ENCODE measurements around the gene SERPINB5. TPM values are rescaled to one million over a fixed set of nuclear protein-coding genes. Genes with fewer than 3 reads are reported as not detected.

The SERPINB5 gene
- total and polyA plus RNA-seq, 2 of the 13 experiments (the other 11 are each of a cell fraction or from before 2014, with no cell fraction given) = not detected

DNA sequence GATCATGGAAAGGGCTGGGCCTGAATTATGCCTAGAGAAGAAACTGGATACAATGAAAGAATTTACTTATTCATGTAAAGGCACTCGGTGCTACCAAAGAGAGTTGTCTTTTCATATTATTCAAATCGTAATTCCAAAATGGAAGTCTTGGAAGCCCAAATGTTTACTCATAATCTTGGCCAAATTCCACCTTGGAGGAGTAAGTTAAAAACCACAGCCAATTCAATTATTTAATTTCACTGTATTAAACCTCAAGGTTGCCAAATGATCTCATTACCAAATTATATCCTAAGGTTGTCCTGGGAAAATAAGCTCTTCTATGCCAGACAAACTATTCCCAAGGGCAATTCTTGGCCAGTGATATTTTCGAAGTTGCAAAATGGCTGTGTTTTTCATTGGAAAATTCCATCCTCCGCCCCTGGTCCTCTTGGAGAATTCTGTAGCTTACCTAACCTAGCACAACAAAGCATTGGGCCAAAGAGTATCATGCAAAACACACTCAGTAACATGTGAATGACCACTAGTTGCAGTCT is 43.4 kb upstream of the SERPINB5 start:
- H3K79me2 ChIP-seq (ENCODE audit: insufficient read depth, low read length) = no peaks in the 10 kb centered on the region
- H2AFZ ChIP-seq (ENCODE audit: low read length) = no peak overlapping the region
- no peaks in the 10 kb centered on the region for H3K36me3 ChIP-seq (replicated peaks in 1 of 2; ENCODE audit: control insufficient read depth in 1 of 2, insufficient read depth in 2 of 2, low read length in 2 of 2)
- 19% methylated on average over 4 of the region's 4 CpGs for WGBS (ENCODE audit: low lambda C conversion rate)
- H3K4me2 ChIP-seq (ENCODE audit: low read depth, low read length) = no peak overlapping the region
- FAIRE-seq (no peak), ATAC-seq (no peak), DNase-seq (ENCODE audit: low spot score) (no peak)
- H3K27ac ChIP-seq (ENCODE audit: extremely low read length, insufficient read depth, low read length) = no peak overlapping the region
- peaks cover 0 to 11% of the 10 kb centered on the region in 2 experiments; a peak in 2 of 5 replicates for H3K27me3 ChIP-seq (ENCODE audit: control insufficient read depth in 1 of 2, insufficient read depth in 2 of 2, low read length in 2 of 2)
- no peaks in the 10 kb centered on the region for H3K9me3 ChIP-seq (ENCODE audit: low read length)
- intact Hi-C loops (cut with micrococcal nuclease; ENCODE audit: unreplicated experiment) (no loop called here), in situ Hi-C loops (cut with HindIII; ENCODE audit: extremely low pct_ligation_motif_present, low pct_unique_long_range_greater_than_20kb) (loop anchor here (10.0 kb wide), 2 partner anchors 89 to 429 kb away; no protein-coding TSS in a partner anchor)
- H3K9ac ChIP-seq (ENCODE audit: insufficient read depth, low read depth, low read length) = no peak overlapping the region
- ChIA-PET CTCF (ENCODE audit: low intra/inter-chr PET ratio, low total read pairs) (no interaction called here), POLR2A (no interaction called here)
- no peak for TF ChIP-seq ELF1 (CRISPR knock-in tag; IDR thresholded peaks at IDR 0.05)
- TF ChIP-seq, protein P1, sequence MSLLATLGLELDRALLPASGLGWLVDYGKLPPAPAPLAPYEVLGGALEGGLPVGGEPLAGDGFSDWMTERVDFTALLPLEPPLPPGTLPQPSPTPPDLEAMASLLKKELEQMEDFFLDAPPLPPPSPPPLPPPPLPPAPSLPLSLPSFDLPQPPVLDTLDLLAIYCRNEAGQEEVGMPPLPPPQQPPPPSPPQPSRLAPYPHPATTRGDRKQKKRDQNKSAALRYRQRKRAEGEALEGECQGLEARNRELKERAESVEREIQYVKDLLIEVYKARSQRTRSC (CRISPR knock-in tag; IDR thresholded peaks at IDR 0.05; ENCODE audit: low read depth) = no peak
- TF ChIP-seq, protein P2, sequence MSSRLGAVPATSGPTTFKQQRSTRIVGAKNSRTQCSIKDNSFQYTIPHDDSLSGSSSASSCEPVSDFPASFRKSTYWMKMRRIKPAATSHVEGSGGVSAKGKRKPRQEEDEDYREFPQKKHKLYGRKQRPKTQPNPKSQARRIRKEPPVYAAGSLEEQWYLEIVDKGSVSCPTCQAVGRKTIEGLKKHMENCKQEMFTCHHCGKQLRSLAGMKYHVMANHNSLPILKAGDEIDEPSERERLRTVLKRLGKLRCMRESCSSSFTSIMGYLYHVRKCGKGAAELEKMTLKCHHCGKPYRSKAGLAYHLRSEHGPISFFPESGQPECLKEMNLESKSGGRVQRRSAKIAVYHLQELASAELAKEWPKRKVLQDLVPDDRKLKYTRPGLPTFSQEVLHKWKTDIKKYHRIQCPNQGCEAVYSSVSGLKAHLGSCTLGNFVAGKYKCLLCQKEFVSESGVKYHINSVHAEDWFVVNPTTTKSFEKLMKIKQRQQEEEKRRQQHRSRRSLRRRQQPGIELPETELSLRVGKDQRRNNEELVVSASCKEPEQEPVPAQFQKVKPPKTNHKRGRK (CRISPR knock-in tag; IDR thresholded peaks at IDR 0.05) = no peak
- no peak for TF ChIP-seq PITX1 (CRISPR knock-in tag; IDR thresholded peaks at IDR 0.05)
- TF ChIP-seq NCOA1 (CRISPR knock-in tag; IDR thresholded peaks at IDR 0.05) = no peak
- no peaks in the 10 kb centered on the region for H3K4me1 ChIP-seq (ENCODE audit: insufficient read depth, low read length)
- no peaks in the 10 kb centered on the region for H4K20me1 ChIP-seq (ENCODE audit: insufficient read depth, low read length)
- no TSS peak for BruUV-seq (replicated peaks)
- H3K4me3 ChIP-seq (replicated peaks in 1 of 3; ENCODE audit: insufficient read depth in 1 of 3, low read depth in 2 of 3, low read length in 3 of 3) = no peak overlapping the region

DNA sequence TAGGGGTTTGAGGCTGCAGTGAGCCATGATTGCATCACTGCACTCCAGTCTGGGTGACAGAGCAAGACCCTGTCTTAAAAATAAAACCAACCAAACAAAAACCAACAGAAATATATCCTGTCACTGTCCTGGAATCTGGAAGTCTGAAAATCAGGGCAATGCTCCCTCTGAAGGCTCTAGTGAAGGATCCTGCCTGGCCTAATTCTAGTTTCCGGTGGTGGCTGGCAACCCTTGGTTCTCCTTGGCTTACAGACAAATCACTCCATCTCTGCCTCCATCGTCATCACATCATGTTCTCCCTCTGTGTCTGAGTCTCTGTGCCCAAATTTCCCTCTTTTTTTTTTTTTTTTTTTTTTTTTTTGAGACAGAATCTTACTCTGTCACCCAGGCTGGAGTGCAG is 38.6 kb upstream of the SERPINB5 start:
- H3K27me3 ChIP-seq (ENCODE audit: control insufficient read depth in 1 of 2, insufficient read depth in 2 of 2, low read length in 2 of 2) = peaks cover 0 to 9% of the 10 kb centered on the region in 2 experiments; a peak in 1 of 5 replicates
- DNase-seq (ENCODE audit: low spot score) (no peak), FAIRE-seq (no peak), ATAC-seq (no peak)
- in situ Hi-C loops (cut with HindIII; ENCODE audit: extremely low pct_ligation_motif_present, low pct_unique_long_range_greater_than_20kb) = loop anchor here (10.0 kb wide), 2 partner anchors 93 to 433 kb away; no protein-coding TSS in a partner anchor
- no peaks in the 10 kb centered on the region for H3K36me3 ChIP-seq (replicated peaks in 1 of 2; ENCODE audit: control insufficient read depth in 1 of 2, insufficient read depth in 2 of 2, low read length in 2 of 2)
- no peaks in the 10 kb centered on the region for H3K4me1 ChIP-seq (ENCODE audit: insufficient read depth, low read length)
- H4K20me1 ChIP-seq (ENCODE audit: insufficient read depth, low read length) = no peaks in the 10 kb centered on the region
- H3K4me2 ChIP-seq (ENCODE audit: low read depth, low read length) = no peak overlapping the region
- no peak overlapping the region for H3K27ac ChIP-seq (ENCODE audit: extremely low read length, insufficient read depth, low read length)
- H3K4me3 ChIP-seq (replicated peaks in 1 of 3; ENCODE audit: insufficient read depth in 1 of 3, low read depth in 2 of 3, low read length in 3 of 3) = no peak overlapping the region
- no peak overlapping the region for H3K9ac ChIP-seq (ENCODE audit: insufficient read depth, low read depth, low read length)
- WGBS (ENCODE audit: low lambda C conversion rate) = 50% methylated on average over 2 of the region's 2 CpGs
- ChIA-PET POLR2A (interaction anchor here (1.4 kb wide), 1 partner anchor 16 kb away, joined by 6 read pairs; the partner anchor contains the start of gene VPS4B), CTCF (ENCODE audit: low intra/inter-chr PET ratio, low total read pairs) (interaction anchor here (1.8 to 1.9 kb wide), 2 partner anchors 96 to 422 kb away, joined by 3 to 9 read pairs; no protein-coding TSS in a partner anchor)
- no peaks in the 10 kb centered on the region for H3K9me3 ChIP-seq (ENCODE audit: low read length)
- H2AFZ ChIP-seq (ENCODE audit: low read length) = no peak overlapping the region
- no peaks in the 10 kb centered on the region for H3K79me2 ChIP-seq (ENCODE audit: insufficient read depth, low read length)
- no TSS peak for BruUV-seq (replicated peaks)
- intact Hi-C loops (cut with micrococcal nuclease; ENCODE audit: unreplicated experiment) = loop anchor here (2.0 to 5.0 kb wide), 2 partner anchors 116 to 319 kb away; no protein-coding TSS in a partner anchor
- TF ChIP-seq ZNF839 (CRISPR knock-in tag; IDR thresholded peaks at IDR 0.05; ENCODE audit: borderline replicate concordance) (no peak), SETDB1 (CRISPR knock-in tag; IDR thresholded peaks at IDR 0.05; ENCODE audit: borderline replicate concordance) (no peak), ZNF557 (CRISPR knock-in tag; IDR thresholded peaks at IDR 0.05) (no peak), ZNF83 (CRISPR knock-in tag; IDR thresholded peaks at IDR 0.05; ENCODE audit: borderline replicate concordance) (no peak), ZNF749 (CRISPR knock-in tag; IDR thresholded peaks at IDR 0.05; ENCODE audit: borderline replicate concordance) (no peak)
- TF ChIP-seq, protein P3, sequence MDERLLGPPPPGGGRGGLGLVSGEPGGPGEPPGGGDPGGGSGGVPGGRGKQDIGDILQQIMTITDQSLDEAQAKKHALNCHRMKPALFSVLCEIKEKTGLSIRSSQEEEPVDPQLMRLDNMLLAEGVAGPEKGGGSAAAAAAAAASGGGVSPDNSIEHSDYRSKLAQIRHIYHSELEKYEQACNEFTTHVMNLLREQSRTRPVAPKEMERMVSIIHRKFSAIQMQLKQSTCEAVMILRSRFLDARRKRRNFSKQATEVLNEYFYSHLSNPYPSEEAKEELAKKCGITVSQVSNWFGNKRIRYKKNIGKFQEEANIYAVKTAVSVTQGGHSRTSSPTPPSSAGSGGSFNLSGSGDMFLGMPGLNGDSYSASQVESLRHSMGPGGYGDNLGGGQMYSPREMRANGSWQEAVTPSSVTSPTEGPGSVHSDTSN (CRISPR knock-in tag; IDR thresholded peaks at IDR 0.05) = no peak
- TF ChIP-seq, protein P4, sequence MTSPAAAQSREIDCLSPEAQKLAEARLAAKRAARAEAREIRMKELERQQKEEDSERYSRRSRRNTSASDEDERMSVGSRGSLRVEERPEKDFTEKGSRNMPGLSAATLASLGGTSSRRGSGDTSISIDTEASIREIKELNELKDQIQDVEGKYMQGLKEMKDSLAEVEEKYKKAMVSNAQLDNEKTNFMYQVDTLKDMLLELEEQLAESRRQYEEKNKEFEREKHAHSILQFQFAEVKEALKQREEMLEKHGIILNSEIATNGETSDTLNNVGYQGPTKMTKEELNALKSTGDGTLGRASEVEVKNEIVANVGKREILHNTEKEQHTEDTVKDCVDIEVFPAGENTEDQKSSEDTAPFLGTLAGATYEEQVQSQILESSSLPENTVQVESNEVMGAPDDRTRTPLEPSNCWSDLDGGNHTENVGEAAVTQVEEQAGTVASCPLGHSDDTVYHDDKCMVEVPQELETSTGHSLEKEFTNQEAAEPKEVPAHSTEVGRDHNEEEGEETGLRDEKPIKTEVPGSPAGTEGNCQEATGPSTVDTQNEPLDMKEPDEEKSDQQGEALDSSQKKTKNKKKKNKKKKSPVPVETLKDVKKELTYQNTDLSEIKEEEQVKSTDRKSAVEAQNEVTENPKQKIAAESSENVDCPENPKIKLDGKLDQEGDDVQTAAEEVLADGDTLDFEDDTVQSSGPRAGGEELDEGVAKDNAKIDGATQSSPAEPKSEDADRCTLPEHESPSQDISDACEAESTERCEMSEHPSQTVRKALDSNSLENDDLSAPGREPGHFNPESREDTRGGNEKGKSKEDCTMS (CRISPR knock-in tag; conservative IDR thresholded peaks at IDR 0.05) = no peak
